ENCODE data around the gene FGF19. TPM values are rescaled to one million over a fixed set of nuclear protein-coding genes. Genes with fewer than 3 reads are reported as not detected.
A peak's percentile ranks its signal among the peaks of the same experiment; 100 is the strongest.

FGF19 gene
- total RNA-seq, 6 experiments from 2014 or later, result 0.18 TPM; not detected in 5

DNA sequence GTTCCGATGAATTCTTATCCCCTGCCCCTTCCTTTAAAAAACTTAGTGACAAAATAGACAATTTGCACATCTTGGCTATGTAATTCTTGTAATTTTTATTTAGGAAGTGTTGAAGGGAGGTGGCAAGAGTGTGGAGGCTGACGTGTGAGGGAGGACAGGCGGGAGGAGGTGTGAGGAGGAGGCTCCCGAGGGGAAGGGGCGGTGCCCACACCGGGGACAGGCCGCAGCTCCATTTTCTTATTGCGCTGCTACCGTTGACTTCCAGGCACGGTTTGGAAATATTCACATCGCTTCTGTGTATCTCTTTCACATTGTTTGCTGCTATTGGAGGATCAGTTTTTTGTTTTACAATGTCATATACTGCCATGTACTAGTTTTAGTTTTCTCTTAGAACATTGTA, 50.8 kb downstream of the FGF19 start:
- TF ChIP-seq, protein P1, sequence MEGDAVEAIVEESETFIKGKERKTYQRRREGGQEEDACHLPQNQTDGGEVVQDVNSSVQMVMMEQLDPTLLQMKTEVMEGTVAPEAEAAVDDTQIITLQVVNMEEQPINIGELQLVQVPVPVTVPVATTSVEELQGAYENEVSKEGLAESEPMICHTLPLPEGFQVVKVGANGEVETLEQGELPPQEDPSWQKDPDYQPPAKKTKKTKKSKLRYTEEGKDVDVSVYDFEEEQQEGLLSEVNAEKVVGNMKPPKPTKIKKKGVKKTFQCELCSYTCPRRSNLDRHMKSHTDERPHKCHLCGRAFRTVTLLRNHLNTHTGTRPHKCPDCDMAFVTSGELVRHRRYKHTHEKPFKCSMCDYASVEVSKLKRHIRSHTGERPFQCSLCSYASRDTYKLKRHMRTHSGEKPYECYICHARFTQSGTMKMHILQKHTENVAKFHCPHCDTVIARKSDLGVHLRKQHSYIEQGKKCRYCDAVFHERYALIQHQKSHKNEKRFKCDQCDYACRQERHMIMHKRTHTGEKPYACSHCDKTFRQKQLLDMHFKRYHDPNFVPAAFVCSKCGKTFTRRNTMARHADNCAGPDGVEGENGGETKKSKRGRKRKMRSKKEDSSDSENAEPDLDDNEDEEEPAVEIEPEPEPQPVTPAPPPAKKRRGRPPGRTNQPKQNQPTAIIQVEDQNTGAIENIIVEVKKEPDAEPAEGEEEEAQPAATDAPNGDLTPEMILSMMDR (IDR thresholded peaks at IDR 0.05), result no peak
- no peak for TF ChIP-seq POLR2A (IDR thresholded peaks at IDR 0.05)
- Histone ChIP-seq H3K27ac (no peak overlapping the region), H3K4me1 (peaks cover 0 to 13% (median 0%) of the 10 kb centered on the region in 4 donors), H3K9me3 (no peaks in the 10 kb centered on the region), H3K27me3 (no peaks in the 10 kb centered on the region), H3K4me3 (no peak overlapping the region), H3K36me3 (peaks cover 0 to 56% (median 19%) of the 10 kb centered on the region in 4 donors)
- ATAC-seq (no peak), DNase-seq (peak; percentile 8 to 31 (median 19))
- intact Hi-C loops (cut with DNase I), result no loop called here
- 63% methylated on average over 5 of the region's 11 CpGs for WGBS (ENCODE audit: insufficient coverage, low coverage, low lambda C conversion rate, missing lambda C conversion rate)

- intact Hi-C loops (cut with DNase I), result no loop called here
- H3K36me3 ChIP-seq, result peaks cover 0 to 63% (median 19%) of the 10 kb centered on the region in 4 donors
- DNase-seq, result peak in 2 of 3 donors; percentile 3 to 27
Measured at GRCh38 chr11:69651834-69652620, 51.8 kb downstream of the FGF19 start.

DNA sequence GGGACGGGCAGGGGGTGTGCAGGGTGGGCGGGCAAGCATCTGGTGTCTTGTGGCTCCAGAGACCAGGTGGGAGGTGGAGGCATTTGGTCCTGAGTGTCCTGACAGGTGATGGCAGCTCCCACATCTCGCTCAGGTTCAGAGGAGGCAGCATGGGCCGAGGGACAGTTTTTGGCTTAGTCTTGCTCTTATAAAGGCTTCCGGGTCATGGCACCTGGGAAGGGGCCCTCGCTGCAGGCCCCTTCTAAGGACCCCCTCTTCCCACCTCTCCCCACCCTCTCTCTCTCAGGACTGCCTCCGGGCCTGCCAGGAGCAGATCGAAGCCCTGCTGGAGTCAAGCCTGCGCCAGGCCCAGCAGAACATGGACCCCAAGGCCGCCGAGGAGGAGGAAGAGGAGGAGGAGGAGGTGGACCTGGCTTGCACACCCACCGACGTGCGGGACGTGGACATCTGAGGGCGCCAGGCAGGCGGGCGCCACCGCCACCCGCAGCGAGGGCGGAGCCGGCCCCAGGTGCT, 52.9 kb downstream of the FGF19 start:
- Histone ChIP-seq H3K27ac (no peak overlapping the region), H3K36me3 (peaks cover 0 to 63% (median 19%) of the 10 kb centered on the region in 4 donors), H3K9me3 (no peaks in the 10 kb centered on the region), H3K4me3 (no peak overlapping the region), H3K4me1 (peaks cover 0 to 13% (median 0%) of the 10 kb centered on the region in 4 donors), H3K27me3 (no peaks in the 10 kb centered on the region)
- ATAC-seq, result no peak
- peak in 1 of 3 donors; percentile 49 for DNase-seq
- intact Hi-C loops (cut with DNase I), result no loop called here
- WGBS (ENCODE audit: insufficient coverage, low coverage, low lambda C conversion rate, missing lambda C conversion rate), result 76% methylated on average over 6 of the region's 23 CpGs
- TF ChIP-seq, protein P1 (IDR thresholded peaks at IDR 0.05), result no peak
- TF ChIP-seq POLR2A (IDR thresholded peaks at IDR 0.05), result no peak

More at GRCh38 chr11:69651834-69652620, 51.8 kb downstream of the FGF19 start:
- TF ChIP-seq POLR2A (IDR thresholded peaks at IDR 0.05), result no peak
- no peak for ATAC-seq
- H3K4me1 ChIP-seq, result peaks cover 0 to 13% (median 0%) of the 10 kb centered on the region in 4 donors
- H3K27me3 ChIP-seq, result no peaks in the 10 kb centered on the region
- WGBS (ENCODE audit: insufficient coverage, low coverage, low lambda C conversion rate, missing lambda C conversion rate), result 93% methylated on average over 15 of the region's 15 CpGs
- H3K9me3 ChIP-seq, result no peaks in the 10 kb centered on the region
- no peak overlapping the region for H3K4me3 ChIP-seq
- H3K27ac ChIP-seq, result no peak overlapping the region

DNA sequence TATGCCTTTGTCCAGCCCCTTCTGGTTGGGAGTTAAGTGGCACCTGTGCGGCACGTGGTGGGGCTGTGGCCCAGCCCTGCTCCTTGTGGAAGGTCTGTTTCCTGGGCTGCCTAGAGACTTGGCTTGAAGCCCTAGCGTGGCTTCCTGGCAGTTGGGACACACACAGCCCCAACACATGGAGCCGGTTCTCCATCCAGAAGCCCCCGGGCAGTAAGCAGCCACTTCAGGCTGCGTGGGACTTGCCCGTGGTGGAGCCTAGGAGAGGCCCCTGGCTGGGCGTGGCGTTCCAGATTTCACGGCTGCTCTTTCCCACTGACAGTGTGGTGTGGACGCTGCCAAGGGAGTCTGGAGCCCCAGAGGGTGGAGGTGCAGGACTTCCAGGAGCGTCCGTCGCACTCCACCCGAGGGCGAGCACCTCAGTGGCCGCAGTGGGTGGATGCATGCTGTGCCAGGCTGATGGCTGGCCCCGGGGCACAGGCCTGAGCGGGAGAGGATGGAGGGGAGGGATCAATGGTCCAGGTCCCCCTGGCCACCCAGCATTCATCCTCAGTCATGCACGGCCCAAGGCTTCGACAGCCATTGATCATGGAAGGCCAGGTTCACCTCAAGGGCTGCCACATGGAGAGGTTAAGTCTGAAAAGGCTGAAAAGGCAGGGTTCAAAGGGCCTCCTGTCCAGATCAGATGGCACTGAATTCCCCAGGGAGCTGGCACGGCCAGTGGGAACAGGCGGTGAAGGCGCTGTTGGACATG, 53.6 kb downstream of the FGF19 start:
- intact Hi-C loops (cut with DNase I), result no loop called here
- ATAC-seq, result no peak

DNA sequence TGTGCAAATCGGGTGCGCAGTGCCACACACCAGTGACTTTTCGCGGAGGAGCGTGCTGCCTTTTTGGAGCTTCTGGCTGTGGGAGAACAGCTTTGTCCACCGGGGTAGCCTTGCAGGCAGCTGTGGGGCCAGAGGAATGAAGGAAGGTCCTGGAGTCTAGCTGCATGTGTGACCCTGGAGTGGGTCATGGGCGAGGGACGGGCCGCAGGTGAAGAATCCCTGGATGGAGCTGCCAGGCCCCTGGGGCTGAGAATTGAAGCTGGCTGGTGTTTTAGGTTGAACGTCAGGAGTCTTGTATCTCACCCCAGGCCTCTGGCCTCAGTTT, 54.3 kb downstream of the FGF19 start:
- H3K27me3 ChIP-seq, result no peaks in the 10 kb centered on the region
- no CpG with 5 or more reads among the region's 10 CpGs for WGBS (ENCODE audit: insufficient coverage, low coverage, low lambda C conversion rate, missing lambda C conversion rate)
- DNase-seq, result peak in 1 of 3 donors; percentile 40
- H3K4me1 ChIP-seq, result peaks cover 0 to 8% (median under 1%) of the 10 kb centered on the region in 4 donors
- no peaks in the 10 kb centered on the region for H3K9me3 ChIP-seq
- TF ChIP-seq POLR2A (IDR thresholded peaks at IDR 0.05), result no peak
- TF ChIP-seq, protein P1 (IDR thresholded peaks at IDR 0.05), result no peak
- no peak for ATAC-seq
- intact Hi-C loops (cut with DNase I), result loop anchor here in 1 of 2 donors (5.0 kb wide), 2 partner anchors 357 to 547 kb away; partner anchors contain the start of gene MYEOV
- peaks cover 0 to 70% (median 22%) of the 10 kb centered on the region in 4 donors for H3K36me3 ChIP-seq
- no peak overlapping the region for H3K4me3 ChIP-seq
- H3K27ac ChIP-seq, result no peak overlapping the region

More for the DNA sequence above, 53.6 kb downstream of the FGF19 start:
- Histone ChIP-seq H3K27me3 (no peaks in the 10 kb centered on the region), H3K27ac (no peak overlapping the region), H3K4me1 (peaks cover 0 to 13% (median 0%) of the 10 kb centered on the region in 4 donors), H3K4me3 (no peak overlapping the region), H3K36me3 (peaks cover 0 to 63% (median 19%) of the 10 kb centered on the region in 4 donors), H3K9me3 (no peaks in the 10 kb centered on the region)
- TF ChIP-seq POLR2A (IDR thresholded peaks at IDR 0.05), result no peak
- DNase-seq, result peak in 2 of 3 donors; percentile 8 to 41
- WGBS (ENCODE audit: insufficient coverage, low coverage, low lambda C conversion rate, missing lambda C conversion rate), result 61% methylated on average over 3 of the region's 24 CpGs

All from right lobe of liver (tissue), 6 donors.